SK-N-SH treated with all-trans-retinoic acid at 6 μM for 48 hours (cell line): ENCODE measurements around the gene PTPRD.

Experiments used
- ARNTL ChIP-seq: fragments of 450-650 bp; formaldehyde crosslinking; IDR thresholded peaks from 2 replicates; pipeline ENCODE4 v1.5.0; 2020; ENCODE audit warnings: low read depth, mild to moderate bottlenecking, moderate library complexity, borderline replicate concordance
- BACH2 ChIP-seq: fragments of 250-450 bp; sonication (Bioruptor Pico); IDR thresholded peaks from 2 replicates; pipeline ENCODE4 v1.9.0; 2021; ENCODE audit warnings: mild to moderate bottlenecking, borderline replicate concordance
- CREB5 ChIP-seq: fragments of 250-450 bp; sonication (Bioruptor Pico); IDR thresholded peaks from 2 replicates; pipeline ENCODE4 v1.5.1; 2020; ENCODE audit warnings: low read depth, mild to moderate bottlenecking, moderate library complexity
- CSDC2 ChIP-seq: fragments of 250-450 bp; sonication (Bioruptor Pico); IDR thresholded peaks from 2 replicates; pipeline ENCODE4 v1.5.0; 2020; ENCODE audit warnings: mild to moderate bottlenecking, moderate library complexity
- ISL1 ChIP-seq: fragments of 250-450 bp; sonication (Bioruptor Pico); IDR thresholded peaks from 2 replicates; pipeline ENCODE4 v2.1.2; 2022; ENCODE audit warnings: mild to moderate bottlenecking, moderate library complexity
- PATZ1 ChIP-seq: fragments of 250-450 bp; sonication (Bioruptor Pico); IDR thresholded peaks from 2 replicates; pipeline ENCODE4 v1.8.0; 2020; ENCODE audit warnings: mild to moderate bottlenecking, moderate library complexity, borderline replicate concordance
- PPARA ChIP-seq: fragments of 250-450 bp; sonication (Bioruptor Pico); IDR thresholded peaks from 2 replicates; pipeline ENCODE4 v1.5.0; 2020; ENCODE audit warnings: mild to moderate bottlenecking, borderline replicate concordance
- TCF4 ChIP-seq: fragments of 250-450 bp; sonication (Bioruptor Pico); IDR thresholded peaks from 2 replicates; pipeline ENCODE4 v1.8.0; 2021; ENCODE audit warnings: mild to moderate bottlenecking, moderate library complexity, borderline replicate concordance
- TOX ChIP-seq: fragments of 250-450 bp; sonication (Bioruptor Pico); IDR thresholded peaks from 2 replicates; pipeline ENCODE4 v1.8.0; 2021; ENCODE audit warnings: mild to moderate bottlenecking, moderate library complexity, borderline replicate concordance
- TSHZ2 ChIP-seq: fragments of 250-450 bp; sonication (Bioruptor Pico); IDR thresholded peaks from 2 replicates; pipeline ENCODE4 v1.5.0; 2020; ENCODE audit warnings: mild to moderate bottlenecking, moderate library complexity
- ZFP3 ChIP-seq: fragments of 250-450 bp; sonication (Bioruptor Pico); IDR thresholded peaks from 2 replicates; pipeline ENCODE4 v1.5.0; 2020; ENCODE audit warnings: mild to moderate bottlenecking, moderate library complexity
- ZFP30 ChIP-seq: fragments of 450-650 bp; formaldehyde crosslinking; IDR thresholded peaks from 2 replicates; pipeline ENCODE4 v1.5.0; 2022; ENCODE audit warnings: mild to moderate bottlenecking, moderate library complexity
- ZNF565 ChIP-seq: fragments of 450-650 bp; formaldehyde crosslinking; conservative IDR thresholded peaks from 2 replicates; pipeline ENCODE4 v1.5.0; 2020; ENCODE audit warnings: low read depth, mild to moderate bottlenecking, moderate library complexity
- ZNF8 ChIP-seq: fragments of 450-650 bp; formaldehyde crosslinking; IDR thresholded peaks from 2 replicates; pipeline ENCODE4 v1.5.0; 2020; ENCODE audit warnings: mild to moderate bottlenecking, moderate library complexity

- TF ChIP-seq CREB5 (CRISPR knock-in tag): no peak
- no peak for TF ChIP-seq ISL1 (CRISPR knock-in tag)
- TF ChIP-seq ZFP3 (CRISPR knock-in tag): no peak
- no peak for TF ChIP-seq CSDC2 (CRISPR knock-in tag)
- TF ChIP-seq ARNTL (CRISPR knock-in tag): no peak
- no peak for TF ChIP-seq ZFP30 (CRISPR knock-in tag)
- TF ChIP-seq ZNF565 (CRISPR knock-in tag): no peak
- no peak for TF ChIP-seq PATZ1 (CRISPR knock-in tag)
- no peak for TF ChIP-seq TCF4 (CRISPR knock-in tag)
- no peak for TF ChIP-seq PPARA (CRISPR knock-in tag)
- TF ChIP-seq BACH2 (CRISPR knock-in tag): no peak
- TF ChIP-seq TOX: no peak
- no peak for TF ChIP-seq TSHZ2 (CRISPR knock-in tag)
- TF ChIP-seq ZNF8: no peak
These were observed 820.5 kb downstream of the PTPRD start for GRCh38 chr9:9792144-9792857.
